Measurements from ENCODE around the gene ATP1B1. TPM values are rescaled to one million over a fixed set of nuclear protein-coding genes. Genes with fewer than 3 reads are reported as not detected.

The ATP1B1 gene
- total RNA-seq, 4 donors from 2014 or later: 87.0 to 222 (median 153) TPM

GRCh38 chr1:169111472-169111871 is 5.0 kb downstream of the ATP1B1 start:
- peaks cover 23 to 94% (median 39%) of the 10 kb centered on the region in 3 donors for H3K4me1 ChIP-seq
- H3K36me3 ChIP-seq: peaks cover 0 to 54% (median 0%) of the 10 kb centered on the region in 3 donors
- H3K27me3 ChIP-seq: no peaks in the 10 kb centered on the region
- no peak for DNase-seq
- no peaks in the 10 kb centered on the region for H3K9me3 ChIP-seq
- TF ChIP-seq POLR2A (IDR thresholded peaks at IDR 0.05) (no peak), CTCF (IDR thresholded peaks at IDR 0.05) (no peak)
- WGBS, 2 donors: 78 to 84% methylated on average over 5 to 6 of the region's 6 CpGs
- intact Hi-C loops (cut with DNase I): no loop called here
- peak overlapping the region in 1 of 4 donors; percentile 12 for H3K4me3 ChIP-seq
- peak overlapping the region in 3 of 4 donors; percentile 46 to 97 (median 90) for H3K27ac ChIP-seq

GRCh38 chr1:169112241-169112640 is 5.8 kb downstream of the ATP1B1 start:
- Histone ChIP-seq H3K36me3 (peaks cover 0 to 56% (median 0%) of the 10 kb centered on the region in 3 donors), H3K4me1 (peaks cover 26 to 99% (median 47%) of the 10 kb centered on the region in 3 donors), H3K27ac (peak overlapping the region in 2 of 4 donors; percentile 9 to 10), H3K27me3 (no peaks in the 10 kb centered on the region), H3K4me3 (no peak overlapping the region), H3K9me3 (no peaks in the 10 kb centered on the region)
- DNase-seq: no peak
- WGBS, 2 donors: 60 to 68% methylated on average over 6 of the region's 6 CpGs
- no peak for TF ChIP-seq CTCF (IDR thresholded peaks at IDR 0.05)
- TF ChIP-seq POLR2A (IDR thresholded peaks at IDR 0.05): no peak
- intact Hi-C loops (cut with DNase I): no loop called here

GRCh38 chr1:169113613-169114119 is 7.2 kb downstream of the ATP1B1 start:
- H3K36me3 ChIP-seq: peaks cover 0 to 56% (median 0%) of the 10 kb centered on the region in 3 donors
- intact Hi-C loops (cut with DNase I): no loop called here
- no peaks in the 10 kb centered on the region for H3K9me3 ChIP-seq
- WGBS, 2 donors: 42 to 57% methylated on average over 4 of the region's 4 CpGs
- no peaks in the 10 kb centered on the region for H3K27me3 ChIP-seq
- peak overlapping the region; percentile 31 to 57 (median 42) for H3K27ac ChIP-seq
- no peak overlapping the region for H3K4me3 ChIP-seq
- peaks cover 31 to 99% (median 46%) of the 10 kb centered on the region in 3 donors for H3K4me1 ChIP-seq
- DNase-seq: no peak
- TF ChIP-seq CTCF (IDR thresholded peaks at IDR 0.05) (no peak), POLR2A (IDR thresholded peaks at IDR 0.05) (no peak)

- peak overlapping the region in 3 of 4 donors; percentile 1 to 46 (median 16) for H3K4me3 ChIP-seq
- TF ChIP-seq CTCF (IDR thresholded peaks at IDR 0.05): no peak
- TF ChIP-seq POLR2A (IDR thresholded peaks at IDR 0.05): no peak
- H3K36me3 ChIP-seq: peaks cover 0 to 72% (median 0%) of the 10 kb centered on the region in 3 donors
- intact Hi-C loops (cut with DNase I): no loop called here
- H3K4me1 ChIP-seq: peaks cover 19 to 89% (median 30%) of the 10 kb centered on the region in 3 donors
- WGBS, 2 donors: 16 to 25% methylated on average over 6 to 12 of the region's 14 CpGs
- H3K9me3 ChIP-seq: no peaks in the 10 kb centered on the region
- DNase-seq: peak; percentile 10
- H3K27me3 ChIP-seq: no peaks in the 10 kb centered on the region
- peak overlapping the region; percentile 69 to 77 (median 73) for H3K27ac ChIP-seq
These were observed 9.5 kb downstream of the ATP1B1 start for GRCh38 chr1:169115891-169116585.

- Histone ChIP-seq H3K4me3 (no peak overlapping the region), H3K36me3 (peaks cover 0 to 73% (median 0%) of the 10 kb centered on the region in 3 donors), H3K4me1 (peaks cover 19 to 80% (median 28%) of the 10 kb centered on the region in 3 donors), H3K27me3 (no peaks in the 10 kb centered on the region), H3K27ac (peak overlapping the region in 2 of 4 donors; percentile 69 to 70), H3K9me3 (no peaks in the 10 kb centered on the region)
- 69 to 88% methylated on average over 2 of the region's 2 CpGs for WGBS, 2 donors
- no peak for DNase-seq
- intact Hi-C loops (cut with DNase I): no loop called here
- TF ChIP-seq POLR2A (IDR thresholded peaks at IDR 0.05) (no peak), CTCF (IDR thresholded peaks at IDR 0.05) (no peak)
These were observed 10.5 kb downstream of the ATP1B1 start for GRCh38 chr1:169117014-169117413.
